DMS53 treated with DMSO at 0.1 percent for 48 hours (cell line): Measurements from ENCODE around the gene TANGO2.

Source experiments
- DNase-seq: peaks from one replicate; lab custom pipeline; 2025; ENCODE audit not compliant: unreplicated experiment; lab: John Stamatoyannopoulos, UW

Gene TANGO2

GRCh38 chr22:20011123-20011992, 9.6 kb upstream of the TANGO2 start:
- no peak for DNase-seq

GRCh38 chr22:20011993-20012740, 8.7 kb upstream of the TANGO2 start:
- DNase-seq, result no peak

GRCh38 chr22:20012741-20013331, 8.1 kb upstream of the TANGO2 start:
- DNase-seq, result no peak

GRCh38 chr22:20013382-20013871, 7.5 kb upstream of the TANGO2 start:
- DNase-seq, result no peak

GRCh38 chr22:20014526-20015186, 6.3 kb upstream of the TANGO2 start:
- DNase-seq, result no peak

- DNase-seq, result no peak
Measured at GRCh38 chr22:20015187-20015625, 5.7 kb upstream of the TANGO2 start.

- DNase-seq, result no peak
Measured at GRCh38 chr22:20015971-20016733, 4.8 kb upstream of the TANGO2 start.

- peak; percentile 5 for DNase-seq
Measured at GRCh38 chr22:20016734-20017621, 3.9 kb upstream of the TANGO2 start, which contains the start of gene ARVCF. TSS of gene ARVCF (minus strand) at chr22:20016823. CDS start at chr22:19990794, 26,029 bp downstream.

- no peak for DNase-seq
Measured at GRCh38 chr22:20017622-20017958, 3.3 kb upstream of the TANGO2 start.

GRCh38 chr22:20018001-20018400, 2.9 kb upstream of the TANGO2 start:
- no peak for DNase-seq

GRCh38 chr22:20019661-20020532, 1.0 kb upstream of the TANGO2 start:
- DNase-seq, result no peak

- no peak for DNase-seq
Measured at GRCh38 chr22:20021196-20022181, 579 bp downstream of the TANGO2 start.

GRCh38 chr22:20022231-20022977, 1.5 kb downstream of the TANGO2 start:
- DNase-seq, result no peak

- DNase-seq, result no peak
Measured at GRCh38 chr22:20022978-20023613, 2.2 kb downstream of the TANGO2 start.

GRCh38 chr22:20024225-20024624, 3.3 kb downstream of the TANGO2 start:
- no peak for DNase-seq
